ENCODE measurements around the gene AOC2. TPM values are rescaled to one million over a fixed set of nuclear protein-coding genes. Genes with fewer than 3 reads are reported as not detected.
A peak's percentile ranks its signal among the peaks of the same experiment; 100 is the strongest.
"Not testable (repeated sequence)": the region's sequence is repeated elsewhere in the genome, so short reads cannot be mapped to it uniquely, and the experiment has no call there.

The AOC2 gene
- total RNA-seq, 1 experiment from 2014 or later: 7.1 TPM

- H2BK5ac ChIP-seq (ENCODE audit: insufficient read length, low read length): no peak overlapping the region
- H4K20me1 ChIP-seq (ENCODE audit: control insufficient read depth, insufficient read depth, insufficient read length): no peaks in the 10 kb centered on the region
- no peak overlapping the region for H2BK12ac ChIP-seq (ENCODE audit: insufficient read length, low read depth, low read length)
- H3K14ac ChIP-seq (ENCODE audit: insufficient read depth, low read length): no peak overlapping the region
- H4K5ac ChIP-seq (ENCODE audit: insufficient read length, low read depth, low read length): no peak overlapping the region
- no peak overlapping the region for H3T11ph ChIP-seq (ENCODE audit: low read length)
- H3K9ac ChIP-seq (ENCODE audit: extremely low read depth, insufficient read length, low read length): no peak overlapping the region
- Mint-ChIP-seq H3K4me3 (no peak overlapping the region), H3K27ac (no peak overlapping the region), H3K9me3 (peaks cover 21 to 23% of the 10 kb centered on the region in 2 experiments), H3K36me3 (ENCODE audit: insufficient read depth in 1 of 3, low read depth in 3 of 3) (peaks cover 0 to 9% (median 7%) of the 10 kb centered on the region in 3 experiments; a peak in 6 of 7 replicates), H3K27me3 (ENCODE audit: low read depth) (peaks cover 36% of the 10 kb centered on the region), H3K4me1 (peaks cover 14% of the 10 kb centered on the region in 2 experiments)
- H3K4ac ChIP-seq (ENCODE audit: low read depth, low read length): no peak overlapping the region
- H3K79me2 ChIP-seq (ENCODE audit: insufficient read depth, low read length): no peaks in the 10 kb centered on the region
- no peak overlapping the region for H4K8ac ChIP-seq (replicated peaks; ENCODE audit: insufficient read length, low read depth, low read length)
- H2BK120ac ChIP-seq (ENCODE audit: low read depth, low read length, poor library complexity, severe bottlenecking): no peak overlapping the region
- H2BK15ac ChIP-seq (ENCODE audit: low read depth, low read length): no peak overlapping the region
- H2BK20ac ChIP-seq (ENCODE audit: low read depth, low read length, poor library complexity, severe bottlenecking): no peak overlapping the region
- no peak overlapping the region for H3K23ac ChIP-seq (ENCODE audit: insufficient read length, low read depth, low read length)
- H3K56ac ChIP-seq (ENCODE audit: insufficient read length, low read depth, low read length): no peak overlapping the region
- H3K27ac ChIP-seq (ENCODE audit: insufficient read length, low read depth, low read length): no peak overlapping the region
- H4K91ac ChIP-seq (ENCODE audit: insufficient read length, low read depth, low read length): no peak overlapping the region
- H3K18ac ChIP-seq (ENCODE audit: insufficient read length, low read depth, low read length): no peak overlapping the region
- no peak overlapping the region for H3K4me2 ChIP-seq (ENCODE audit: insufficient read depth, insufficient read length, low read length)
- H3K23me2 ChIP-seq (ENCODE audit: insufficient read length, low read depth, low read length, poor library complexity, severe bottlenecking): no peaks in the 10 kb centered on the region
- DNase-seq: no peak
- TF ChIP-seq CTCF (conservative IDR thresholded peaks at IDR 0.05): peak; percentile 25; the same call in 2 of the 3 replicates
- H3K9me3 ChIP-seq (ENCODE audit: control insufficient read depth, low read depth, low read length): no peaks in the 10 kb centered on the region
- H2AFZ ChIP-seq (ENCODE audit: low read length): no peak overlapping the region
- no peak overlapping the region for H2AK5ac ChIP-seq (ENCODE audit: insufficient read length, low read length)
- H3K27me3 ChIP-seq (ENCODE audit: insufficient read depth, low read length): no peaks in the 10 kb centered on the region
- no peaks in the 10 kb centered on the region for H3K79me1 ChIP-seq (ENCODE audit: insufficient read depth, low read depth, low read length, poor library complexity, severe bottlenecking)
- no CpG with 5 or more reads among the region's 6 CpGs for WGBS (ENCODE audit: extremely low coverage, insufficient read length, low lambda C conversion rate)
- H3K4me1 ChIP-seq (ENCODE audit: insufficient read depth, low read length): no peaks in the 10 kb centered on the region; the same call in 1 of the 2 replicates
These were observed 28.9 kb downstream of the AOC2 start for GRCh38 chr17:42873315-42873714.

- not testable (repeated sequence) for H2BK120ac ChIP-seq (ENCODE audit: low read depth, low read length, poor library complexity, severe bottlenecking); H3K79me1 ChIP-seq (ENCODE audit: insufficient read depth, low read depth, low read length, poor library complexity, severe bottlenecking); H3K27me3 ChIP-seq (ENCODE audit: insufficient read depth, low read length); H3K18ac ChIP-seq (ENCODE audit: insufficient read length, low read depth, low read length); H2BK5ac ChIP-seq (ENCODE audit: insufficient read length, low read length); H3K79me2 ChIP-seq (ENCODE audit: insufficient read depth, low read length); H3K4me1 ChIP-seq (ENCODE audit: insufficient read depth, low read length); H3K9ac ChIP-seq (ENCODE audit: extremely low read depth, insufficient read length, low read length); H3K4me2 ChIP-seq (ENCODE audit: insufficient read depth, insufficient read length, low read length); H3K14ac ChIP-seq (ENCODE audit: insufficient read depth, low read length); H4K91ac ChIP-seq (ENCODE audit: insufficient read length, low read depth, low read length); H3K36me3 Mint-ChIP-seq (ENCODE audit: insufficient read depth in 1 of 3, low read depth in 3 of 3); H3T11ph ChIP-seq (ENCODE audit: low read length); H3K27ac ChIP-seq (ENCODE audit: insufficient read length, low read depth, low read length); H4K8ac ChIP-seq (replicated peaks; ENCODE audit: insufficient read length, low read depth, low read length); H4K20me1 ChIP-seq (ENCODE audit: control insufficient read depth, insufficient read depth, insufficient read length); H3K9me3 ChIP-seq (ENCODE audit: control insufficient read depth, low read depth, low read length); H4K5ac ChIP-seq (ENCODE audit: insufficient read length, low read depth, low read length); H3K4ac ChIP-seq (ENCODE audit: low read depth, low read length); DNase-seq; H2BK20ac ChIP-seq (ENCODE audit: low read depth, low read length, poor library complexity, severe bottlenecking); H3K56ac ChIP-seq (ENCODE audit: insufficient read length, low read depth, low read length); H3K23ac ChIP-seq (ENCODE audit: insufficient read length, low read depth, low read length); H2AK5ac ChIP-seq (ENCODE audit: insufficient read length, low read length); H2AFZ ChIP-seq (ENCODE audit: low read length); H3K23me2 ChIP-seq (ENCODE audit: insufficient read length, low read depth, low read length, poor library complexity, severe bottlenecking); H2BK12ac ChIP-seq (ENCODE audit: insufficient read length, low read depth, low read length); H2BK15ac ChIP-seq (ENCODE audit: low read depth, low read length); H3K4me3 Mint-ChIP-seq
- H3K27ac Mint-ChIP-seq: peak overlapping the region in 1 of 3 experiments; percentile 57; a peak in 1 of 7 replicates
- H3K9me3 Mint-ChIP-seq: peaks cover 21 to 23% of the 10 kb centered on the region in 2 experiments
- peaks cover 19 to 20% of the 10 kb centered on the region in 2 experiments for H3K4me1 Mint-ChIP-seq
- no CpG with 5 or more reads among the region's 12 CpGs for WGBS (ENCODE audit: extremely low coverage, insufficient read length, low lambda C conversion rate)
- peaks cover 44% of the 10 kb centered on the region for H3K27me3 Mint-ChIP-seq (ENCODE audit: low read depth)
These were observed 29.7 kb downstream of the AOC2 start for GRCh38 chr17:42873932-42874695.

All from H9 (cell line).